GM12864 (cell line): ENCODE measurements around the gene AHNAK.
"Not testable (repeated sequence)": the region's sequence is repeated elsewhere in the genome, so short reads cannot be mapped to it uniquely, and the experiment has no call there.

Experiments used
- DNase-seq: peaks from one replicate; pipeline ENCODE4 v3.0.0-alpha.2; 2011; ENCODE audit warnings: low read depth
- H3K4me3 ChIP-seq: 2 replicates; pipeline ENCODE4 v1.5.1; 2011; ENCODE audit warnings: mild to moderate bottlenecking, low read depth, low read length, control low read depth
- CTCF ChIP-seq: IDR thresholded peaks from 2 replicates; pipeline ENCODE4 v1.5.1; 2011; ENCODE audit warnings: low read depth, mild to moderate bottlenecking, moderate library complexity, low read length, control low read depth, inconsistent platforms; ENCODE audit errors: missing control alignments

AHNAK gene

GRCh38 chr11:62575837-62576236 lies 29.2 kb upstream of the AHNAK start:
- no peak for TF ChIP-seq CTCF
- DNase-seq, result no peak
- H3K4me3 ChIP-seq, result no peak overlapping the region

GRCh38 chr11:62575156-62575555 lies 28.6 kb upstream of the AHNAK start:
- peak overlapping the region; percentile 82 for H3K4me3 ChIP-seq
- no peak for TF ChIP-seq CTCF
- DNase-seq, result no peak

GRCh38 chr11:62574363-62575071 lies 27.9 kb upstream of the AHNAK start:
- TF ChIP-seq CTCF, result no peak
- no peak for DNase-seq
- peak overlapping the region; percentile 82 for H3K4me3 ChIP-seq

DNA sequence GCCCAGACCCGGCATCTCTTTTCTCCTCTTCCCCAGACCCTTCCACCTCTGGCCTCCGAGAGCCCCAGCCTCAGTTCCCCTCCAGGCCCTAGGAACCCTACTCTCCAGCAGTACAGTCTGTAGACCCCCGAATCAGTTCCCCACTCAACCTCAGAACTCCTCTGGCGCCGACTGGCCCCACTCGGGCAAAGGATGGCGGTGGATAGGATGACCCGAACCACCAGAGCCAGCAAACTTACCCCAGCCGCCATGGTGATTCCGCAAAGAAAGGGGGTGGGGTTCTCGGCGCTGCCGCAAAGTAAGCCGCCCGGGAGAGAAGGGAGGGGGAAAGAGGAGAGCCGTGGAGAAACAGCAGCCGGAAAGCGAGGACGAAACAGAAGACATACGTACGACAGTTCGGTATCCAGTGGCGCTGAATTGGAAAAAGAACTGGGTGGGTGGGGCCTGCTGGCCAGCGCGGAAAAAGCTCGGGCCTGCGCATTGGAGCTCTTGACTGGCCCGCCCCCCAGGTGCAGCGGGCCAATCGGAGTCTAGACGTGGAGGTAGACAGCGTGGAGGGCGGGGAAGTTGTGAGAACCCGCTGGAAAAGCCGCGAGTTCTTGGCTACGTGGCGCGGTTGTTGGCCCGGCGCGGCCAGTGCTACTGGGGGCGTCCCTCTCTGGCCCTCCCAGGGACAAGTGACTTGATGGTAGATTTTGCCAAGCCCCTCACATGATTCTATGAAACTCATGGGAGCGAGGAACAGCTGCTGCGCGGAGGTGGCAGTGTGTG lies 27.2 kb upstream of the AHNAK start, which contains the start of gene EEF1G:
Gene EEF1G (minus strand): TSS at position 300 of the 771 bp plus-strand sequence. CDS start 49 bp downstream, at position 251.
- peak; percentile 99 for DNase-seq
- peak within 1 kb of the TSS; percentile 94 for H3K4me3 ChIP-seq
- no peak for TF ChIP-seq CTCF

GRCh38 chr11:62573006-62573591 lies 26.5 kb upstream of the AHNAK start:
- no peak for DNase-seq
- peak overlapping the region; percentile 94 for H3K4me3 ChIP-seq
- TF ChIP-seq CTCF, result no peak

DNA sequence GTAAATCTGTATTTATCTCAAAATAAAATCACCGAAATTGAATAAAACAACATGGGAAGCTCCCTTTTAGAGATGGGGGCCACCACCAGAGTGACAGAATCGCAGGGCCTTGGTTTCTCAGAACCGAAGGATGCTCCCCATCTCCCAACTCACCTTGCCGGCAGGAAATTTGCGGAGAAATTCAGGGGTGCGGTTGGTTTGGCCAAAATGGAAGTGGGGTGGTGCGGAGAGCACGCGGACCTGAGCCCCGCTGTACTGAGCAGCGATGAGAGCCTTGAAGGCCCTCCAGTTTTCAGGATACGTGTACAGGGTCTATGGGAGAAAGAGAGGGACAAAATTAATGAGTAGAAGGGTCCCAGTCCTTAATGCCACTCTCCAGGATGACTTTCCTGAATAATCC lies 25.8 kb upstream of the AHNAK start:
- peak overlapping the region; percentile 94 for H3K4me3 ChIP-seq
- no peak for DNase-seq
- TF ChIP-seq CTCF, result no peak

- DNase-seq, H3K4me3 ChIP-seq: not testable (repeated sequence)
Measured at GRCh38 chr11:62571493-62571892, 24.9 kb upstream of the AHNAK start.

GRCh38 chr11:62570903-62571302 lies 24.3 kb upstream of the AHNAK start:
- DNase-seq, H3K4me3 ChIP-seq: not testable (repeated sequence)
